Fibroblast of lung (primary cell): ENCODE results near the gene BIRC3. TPM values are rescaled to one million over a fixed set of nuclear protein-coding genes. Genes with fewer than 3 reads are reported as not detected.
"Not testable (repeated sequence)": the region's sequence is repeated elsewhere in the genome, so short reads cannot be mapped to it uniquely, and the experiment has no call there.

ENCODE experiments used
- DNase-seq, 2 donors: peaks; one replicate each; pipeline versions ENCODE4 v3.0.0 to v3.0.0-alpha.2; 2010; ENCODE audit warnings: low read depth in 2 of 2
- H2AFZ ChIP-seq: 2 replicates; pipeline ENCODE4 v1.5.1; 2012; ENCODE audit warnings: low read length, control low read depth, inconsistent platforms
- H3K27ac ChIP-seq: 2 replicates; pipeline ENCODE4 v1.5.1; 2011; ENCODE audit warnings: low read length, control low read depth; ENCODE audit not compliant: insufficient read depth
- H3K27me3 ChIP-seq: 2 replicates; pipeline ENCODE4 v1.5.1; 2011; ENCODE audit warnings: mild to moderate bottlenecking, low read length; ENCODE audit not compliant: control insufficient read depth, insufficient read depth
- H3K36me3 ChIP-seq: 2 replicates; pipeline ENCODE4 v1.5.1; 2011; ENCODE audit warnings: low read length; ENCODE audit not compliant: control insufficient read depth, insufficient read depth
- H3K4me1 ChIP-seq: 2 replicates; pipeline ENCODE4 v1.5.1; 2011; ENCODE audit warnings: low read length; ENCODE audit not compliant: control insufficient read depth, insufficient read depth; ENCODE audit errors: extremely low read depth
- H3K4me2 ChIP-seq: 2 replicates; pipeline ENCODE4 v1.5.1; 2011; ENCODE audit warnings: low read length, control low read depth; ENCODE audit not compliant: insufficient read depth; ENCODE audit errors: extremely low read depth
- H3K4me3 ChIP-seq, 4 experiments: fragments of 200-600 bp in 1 of 4; sonication (generic) in 1 of 4; replicated peaks in 1 of 4; 2 replicates each; pipeline ENCODE4 v1.5.1; 2011 to 2016; ENCODE audit warnings: low read length in 4 of 4, low read depth in 3 of 4, mild to moderate bottlenecking in 3 of 4, control low read depth in 2 of 4, inconsistent platforms in 1 of 4, mixed read lengths in 1 of 4; ENCODE audit not compliant: insufficient read depth in 1 of 4; ENCODE audit errors: control extremely low read depth in 1 of 4
- H3K79me2 ChIP-seq: 2 replicates; pipeline ENCODE4 v1.5.1; 2012; ENCODE audit warnings: mild to moderate bottlenecking, low read length, inconsistent platforms; ENCODE audit not compliant: control insufficient read depth, insufficient read depth
- H3K9ac ChIP-seq: 2 replicates; pipeline ENCODE4 v1.5.1; 2011; ENCODE audit warnings: mild to moderate bottlenecking, low read length, control low read depth; ENCODE audit not compliant: insufficient read depth
- H3K9me3 ChIP-seq: 2 replicates; pipeline ENCODE4 v1.5.1; 2012; ENCODE audit warnings: low read depth, low read length; ENCODE audit not compliant: control insufficient read depth, insufficient read depth
- H4K20me1 ChIP-seq: 2 replicates; pipeline ENCODE4 v1.5.1; 2011; ENCODE audit warnings: low read length; ENCODE audit not compliant: control insufficient read depth, insufficient read depth; ENCODE audit errors: extremely low read depth
- CTCF ChIP-seq, 2 donors: IDR thresholded peaks in 1 of 2; conservative IDR thresholded peaks in 1 of 2; 1 replicate in 1 of 2; 2 replicates in 1 of 2; pipeline ENCODE4 v1.5.1; 2011 to 2012; ENCODE audit warnings: low read length in 2 of 2, control low read depth in 1 of 2, inconsistent platforms in 1 of 2, low read depth in 1 of 2, mild to moderate bottlenecking in 1 of 2
- EZH2 ChIP-seq: IDR thresholded peaks from 2 replicates; pipeline ENCODE4 v1.5.1; 2012; ENCODE audit warnings: low read length, control low read depth, mild to moderate bottlenecking; ENCODE audit errors: missing control alignments
- polyA plus RNA-seq, 2 donors: library from polyadenylated mRNA; depleted of rRNA in 1 of 2; stranded (reverse) in 1 of 2; unstranded in 1 of 2; fragments of >200 nt; gene quantifications; 2 replicates each; pipeline ENCODE4 v1.2.1, GENCODE V29; 2011 to 2012; ENCODE audit warnings: missing spikeins in 1 of 2
- total RNA-seq: library from RNA; depleted of rRNA; stranded (reverse); fragments of >200 nt; gene quantifications from 2 replicates; pipeline ENCODE4 v1.2.1, GENCODE V29; 2014

Gene BIRC3
- total and polyA plus RNA-seq, 2 donors (not counting 1 experiment from before 2014, with no cell fraction given): 0.58 to 3.3 TPM

DNA sequence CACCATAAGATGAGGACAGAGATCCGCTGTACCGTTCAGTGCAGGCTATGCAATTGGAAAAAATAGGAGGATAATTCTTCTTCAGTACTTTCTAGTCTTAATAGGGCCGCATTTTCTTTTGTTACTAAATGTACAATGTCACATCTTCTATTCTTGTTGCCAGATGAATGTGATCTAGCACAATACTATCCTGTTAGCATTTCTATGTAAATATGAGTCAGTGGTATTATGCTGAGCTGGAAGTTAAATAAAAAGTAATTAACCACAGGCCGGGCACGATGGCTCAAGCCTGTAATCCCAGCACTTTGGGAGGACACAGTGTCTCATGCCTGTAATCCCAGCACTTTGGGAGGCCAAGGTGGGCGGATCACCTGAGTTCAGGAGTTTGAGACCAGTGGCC is 24.4 kb upstream of the BIRC3 start:
- H3K4me3 ChIP-seq: no peak overlapping the region
- H4K20me1 ChIP-seq: no peaks in the 10 kb centered on the region
- no peaks in the 10 kb centered on the region for H3K9me3 ChIP-seq
- H3K79me2 ChIP-seq: no peaks in the 10 kb centered on the region
- no peaks in the 10 kb centered on the region for H3K27me3 ChIP-seq
- no peaks in the 10 kb centered on the region for H3K36me3 ChIP-seq
- H2AFZ ChIP-seq: no peak overlapping the region
- no peak for DNase-seq
- no peak overlapping the region for H3K4me2 ChIP-seq
- H3K27ac ChIP-seq: no peak overlapping the region
- no peaks in the 10 kb centered on the region for H3K4me1 ChIP-seq
- TF ChIP-seq CTCF (conservative IDR thresholded peaks at IDR 0.05 in 1 of 2, IDR thresholded peaks at IDR 0.05 in 1 of 2; ENCODE audit: low read depth in 1 of 2, low read length in 2 of 2) (no peak), EZH2 (no peak)
- H3K9ac ChIP-seq: no peak overlapping the region

DNA sequence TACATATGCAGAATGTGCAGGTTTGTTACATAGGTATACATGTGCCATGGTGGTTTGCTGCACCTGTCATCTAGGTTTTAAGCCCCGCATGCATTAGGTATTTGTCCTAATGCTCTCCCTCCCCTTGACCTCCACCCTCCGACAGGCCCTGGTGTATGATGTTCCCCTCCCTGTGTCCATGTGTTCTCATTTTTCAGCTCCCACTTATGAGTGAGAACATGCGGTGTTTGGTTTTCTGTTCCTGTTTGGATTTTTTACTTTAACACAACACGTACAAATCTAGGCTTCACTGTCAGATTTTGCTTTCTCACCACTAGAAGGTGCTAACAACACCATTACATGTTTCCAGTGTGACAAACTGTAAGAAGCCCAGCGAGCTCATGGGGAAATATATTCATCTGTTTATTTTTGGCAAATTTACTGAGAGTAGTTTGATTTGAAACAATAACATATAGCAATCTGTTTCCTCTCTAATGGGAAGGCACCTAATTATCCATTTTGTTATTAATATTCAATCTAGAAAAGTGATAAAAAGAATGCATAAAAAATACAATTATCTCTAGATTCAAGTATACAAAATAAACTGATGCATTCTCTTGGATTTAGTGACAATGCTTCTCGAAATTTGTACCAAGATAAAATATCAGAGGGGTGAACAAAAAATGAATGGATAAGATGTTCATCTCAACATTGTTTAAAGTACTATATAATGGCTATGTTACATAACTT is 23.2 kb upstream of the BIRC3 start:
- no peaks in the 10 kb centered on the region for H3K4me1 ChIP-seq
- no peak overlapping the region for H3K9ac ChIP-seq
- no peak overlapping the region for H3K4me3 ChIP-seq
- H3K9me3 ChIP-seq: no peaks in the 10 kb centered on the region
- H4K20me1 ChIP-seq: no peaks in the 10 kb centered on the region
- no peak overlapping the region for H3K27ac ChIP-seq
- peak; percentile 56 to 69 for DNase-seq
- H3K79me2 ChIP-seq: no peaks in the 10 kb centered on the region
- no peaks in the 10 kb centered on the region for H3K36me3 ChIP-seq
- H3K4me2 ChIP-seq: no peak overlapping the region
- TF ChIP-seq CTCF (conservative IDR thresholded peaks at IDR 0.05 in 1 of 2, IDR thresholded peaks at IDR 0.05 in 1 of 2; ENCODE audit: low read depth in 1 of 2, low read length in 2 of 2): peak; percentile 60 to 69
- TF ChIP-seq EZH2: no peak
- H3K27me3 ChIP-seq: no peaks in the 10 kb centered on the region
- no peak overlapping the region for H2AFZ ChIP-seq

DNA sequence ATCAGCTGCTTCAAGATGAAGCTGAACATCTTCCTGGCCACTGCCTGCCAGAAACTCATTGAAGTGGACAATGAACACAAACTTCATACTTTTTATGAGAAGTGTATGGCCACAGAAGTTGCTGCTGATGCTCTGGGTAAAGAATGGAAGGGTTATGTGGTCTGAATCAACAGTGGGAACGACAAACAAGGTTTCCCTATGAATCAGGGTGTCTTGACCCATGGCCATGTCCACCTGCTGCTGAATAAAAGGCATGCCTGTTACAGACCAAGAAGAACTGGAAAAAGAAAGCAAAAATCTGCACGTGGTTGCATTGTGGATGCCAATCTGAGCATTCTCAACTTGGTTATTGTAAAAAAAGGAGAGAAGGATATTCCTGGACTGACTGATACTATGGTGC is 22.2 kb upstream of the BIRC3 start:
- no peak overlapping the region for H2AFZ ChIP-seq
- no peak for DNase-seq

DNA sequence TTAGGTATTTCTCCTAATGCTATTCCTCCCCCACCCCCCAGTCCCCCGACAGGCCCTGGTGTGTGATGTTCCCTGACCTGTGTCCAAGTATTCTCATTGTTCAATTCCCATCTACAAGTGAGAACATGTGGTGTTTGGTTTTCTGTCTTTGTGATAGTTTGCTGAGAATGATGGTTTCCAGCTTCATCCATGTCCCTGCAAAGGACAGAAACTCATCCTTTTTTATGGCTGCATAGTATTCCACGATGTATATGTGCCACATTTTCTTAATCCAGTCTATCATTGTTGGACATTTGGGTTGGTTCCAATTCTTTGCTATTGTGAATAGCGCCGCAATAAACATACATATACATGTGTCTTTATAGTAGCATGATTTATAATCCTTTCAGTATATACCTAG is 20.5 kb upstream of the BIRC3 start:
- not testable (repeated sequence) for H3K9ac ChIP-seq, H4K20me1 ChIP-seq, H3K27ac ChIP-seq, H3K4me3 ChIP-seq, H2AFZ ChIP-seq, DNase-seq, H3K27me3 ChIP-seq, H3K4me1 ChIP-seq, H3K4me2 ChIP-seq, H3K36me3 ChIP-seq, H3K79me2 ChIP-seq, H3K9me3 ChIP-seq

More for the DNA sequence above, 22.2 kb upstream of the BIRC3 start:
- Histone ChIP-seq H4K20me1 (no peaks in the 10 kb centered on the region), H3K9me3 (no peaks in the 10 kb centered on the region), H3K79me2 (no peaks in the 10 kb centered on the region), H3K36me3 (no peaks in the 10 kb centered on the region), H3K4me3 (no peak overlapping the region), H3K4me1 (no peaks in the 10 kb centered on the region), H3K9ac (no peak overlapping the region), H3K27ac (no peak overlapping the region), H3K27me3 (no peaks in the 10 kb centered on the region), H3K4me2 (no peak overlapping the region)
- TF ChIP-seq EZH2 (no peak), CTCF (conservative IDR thresholded peaks at IDR 0.05 in 1 of 2, IDR thresholded peaks at IDR 0.05 in 1 of 2; ENCODE audit: low read depth in 1 of 2, low read length in 2 of 2) (no peak)

DNA sequence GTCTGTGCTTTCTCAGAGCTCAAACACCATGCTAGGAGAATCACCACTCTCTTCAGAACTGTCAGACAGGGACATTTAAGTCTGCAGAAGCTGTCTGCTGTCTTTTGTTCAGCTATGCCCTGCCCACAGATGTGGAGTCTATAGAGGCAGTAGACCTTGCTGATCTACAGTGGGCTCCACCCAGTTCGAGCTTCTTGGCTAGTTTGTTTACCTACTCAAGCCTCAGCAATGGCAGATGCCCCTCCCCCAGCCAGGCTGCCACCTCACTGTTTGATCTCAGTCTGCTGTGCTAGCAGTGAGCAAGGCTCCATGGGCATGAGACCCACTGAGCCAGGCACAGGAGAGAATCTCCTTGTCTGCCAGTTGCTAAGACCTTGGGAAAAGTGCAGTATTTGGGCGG is 16.4 kb upstream of the BIRC3 start:
- not testable (repeated sequence) for H4K20me1 ChIP-seq, H2AFZ ChIP-seq, H3K9me3 ChIP-seq, H3K4me2 ChIP-seq, H3K9ac ChIP-seq, DNase-seq, H3K79me2 ChIP-seq, H3K27ac ChIP-seq, H3K27me3 ChIP-seq, H3K36me3 ChIP-seq, H3K4me1 ChIP-seq, H3K4me3 ChIP-seq
